Measurements from ENCODE around the gene ZSWIM6.

ZSWIM6 gene

GRCh38 chr5:61307191-61307590 is 24.9 kb upstream of the ZSWIM6 start:
- no peak for DNase-seq (ENCODE audit: low read depth in 3 of 3)

- DNase-seq (ENCODE audit: low read depth in 3 of 3) = no peak
Measured at GRCh38 chr5:61307611-61308010, 24.4 kb upstream of the ZSWIM6 start.

GRCh38 chr5:61308712-61309111 is 23.3 kb upstream of the ZSWIM6 start:
- no peak for DNase-seq (ENCODE audit: low read depth in 3 of 3)

- no peak for DNase-seq (ENCODE audit: low read depth in 3 of 3)
Measured at GRCh38 chr5:61309115-61309514, 22.9 kb upstream of the ZSWIM6 start.

GRCh38 chr5:61311056-61311610 is 20.9 kb upstream of the ZSWIM6 start:
- no peak for DNase-seq (ENCODE audit: low read depth in 3 of 3)

- DNase-seq (ENCODE audit: low read depth in 3 of 3) = no peak
Measured at GRCh38 chr5:61311836-61312808, 19.9 kb upstream of the ZSWIM6 start.

GRCh38 chr5:61313960-61314681 is 17.9 kb upstream of the ZSWIM6 start:
- no peak for DNase-seq (ENCODE audit: low read depth in 3 of 3)

- no peak for DNase-seq (ENCODE audit: low read depth in 3 of 3)
Measured at GRCh38 chr5:61318376-61318775, 13.7 kb upstream of the ZSWIM6 start.

GRCh38 chr5:61319388-61320146 is 12.5 kb upstream of the ZSWIM6 start:
- no peak for DNase-seq (ENCODE audit: low read depth in 3 of 3)

GRCh38 chr5:61320860-61321259 is 11.2 kb upstream of the ZSWIM6 start:
- DNase-seq (ENCODE audit: low read depth in 3 of 3) = no peak

- DNase-seq (ENCODE audit: low read depth in 3 of 3) = no peak
Measured at GRCh38 chr5:61321669-61322068, 10.4 kb upstream of the ZSWIM6 start.

- no peak for DNase-seq (ENCODE audit: low read depth in 3 of 3)
Measured at GRCh38 chr5:61322738-61323725, 9.0 kb upstream of the ZSWIM6 start.

- DNase-seq (ENCODE audit: low read depth in 3 of 3) = no peak
Measured at GRCh38 chr5:61327760-61328753, 4.0 kb upstream of the ZSWIM6 start.

GRCh38 chr5:61328791-61329549 is 3.1 kb upstream of the ZSWIM6 start:
- DNase-seq (ENCODE audit: low read depth in 3 of 3) = no peak

GRCh38 chr5:61329550-61330128 is 2.4 kb upstream of the ZSWIM6 start:
- no peak for DNase-seq (ENCODE audit: low read depth in 3 of 3)

GRCh38 chr5:61330341-61330844 is 1.7 kb upstream of the ZSWIM6 start:
- no peak for DNase-seq (ENCODE audit: low read depth in 3 of 3)

- DNase-seq (ENCODE audit: low read depth in 3 of 3) = peak in 2 of 3 donors; percentile 52 to 57
Measured at GRCh38 chr5:61330845-61331406, 1.1 kb upstream of the ZSWIM6 start.

- DNase-seq (ENCODE audit: low read depth in 3 of 3) = no peak
Measured at GRCh38 chr5:61332358-61332749, 296 bp downstream of the ZSWIM6 start.
